Glomerular endothelial cell (primary cell): ENCODE results near the gene CNGA2. TPM values are rescaled to one million over a fixed set of nuclear protein-coding genes. Genes with fewer than 3 reads are reported as not detected.

ENCODE experiments used
- DNase-seq: peaks from one replicate; pipeline ENCODE4 v3.0.0-alpha.2; 2011; ENCODE audit warnings: low read depth, low spot score; ENCODE audit errors: extremely low read depth
- total RNA-seq: library from RNA; depleted of rRNA; stranded (reverse); fragments of >200 nt; gene quantifications from 2 replicates; pipeline ENCODE4 v1.2.3, GENCODE V29; 2015

Gene CNGA2
- total RNA-seq, 1 donor from 2014 or later = not detected

GRCh38 chrX:151711154-151711553 lies 23.4 kb upstream of the CNGA2 start:
- DNase-seq = no peak

GRCh38 chrX:151711787-151712186 lies 22.8 kb upstream of the CNGA2 start:
- DNase-seq = no peak

- DNase-seq = no peak
Measured at GRCh38 chrX:151712253-151712652, 22.3 kb upstream of the CNGA2 start.

GRCh38 chrX:151713849-151714248 lies 20.7 kb upstream of the CNGA2 start:
- no peak for DNase-seq

GRCh38 chrX:151714362-151714761 lies 20.2 kb upstream of the CNGA2 start:
- DNase-seq = no peak

- no peak for DNase-seq
Measured at GRCh38 chrX:151715752-151716151, 18.8 kb upstream of the CNGA2 start, which contains the start of gene FATE1. Gene FATE1 (plus strand): TSS chrX:151716035. CDS start chrX:151716120, 85 bp downstream.

- no peak for DNase-seq
Measured at GRCh38 chrX:151722241-151722846, 12.2 kb upstream of the CNGA2 start.

GRCh38 chrX:151723156-151723760 lies 11.3 kb upstream of the CNGA2 start:
- no peak for DNase-seq

GRCh38 chrX:151724563-151725337 lies 9.8 kb upstream of the CNGA2 start:
- no peak for DNase-seq

- DNase-seq = no peak
Measured at GRCh38 chrX:151725338-151725614, 9.3 kb upstream of the CNGA2 start.

- no peak for DNase-seq
Measured at GRCh38 chrX:151726751-151727150, 7.8 kb upstream of the CNGA2 start.

- DNase-seq = no peak
Measured at GRCh38 chrX:151727346-151727745, 7.2 kb upstream of the CNGA2 start.

- DNase-seq = no peak
Measured at GRCh38 chrX:151729056-151729725, 5.4 kb upstream of the CNGA2 start.

- DNase-seq = no peak
Measured at GRCh38 chrX:151735219-151735618, 673 bp downstream of the CNGA2 start.

GRCh38 chrX:151736685-151737084 lies 2.1 kb downstream of the CNGA2 start:
- no peak for DNase-seq

GRCh38 chrX:151737494-151737893 lies 2.9 kb downstream of the CNGA2 start:
- no peak for DNase-seq

- DNase-seq = no peak
Measured at GRCh38 chrX:151738751-151739150, 4.2 kb downstream of the CNGA2 start.

GRCh38 chrX:151741606-151742005 lies 7.1 kb downstream of the CNGA2 start:
- DNase-seq = no peak

- DNase-seq = no peak
Measured at GRCh38 chrX:151742311-151742710, 7.8 kb downstream of the CNGA2 start.

- no peak for DNase-seq
Measured at GRCh38 chrX:151743651-151744470, 9.3 kb downstream of the CNGA2 start.

GRCh38 chrX:151745651-151746050 lies 11.1 kb downstream of the CNGA2 start:
- no peak for DNase-seq
